ENCODE data around the gene DTX3L.
"Not testable (repeated sequence)": the region's sequence is repeated elsewhere in the genome, so short reads cannot be mapped to it uniquely, and the experiment has no call there.

Gene DTX3L

GRCh38 chr3:122562923-122563716, 1.0 kb upstream of the DTX3L start:
- peak; percentile 49 for DNase-seq

- peak; percentile 45 for DNase-seq
These were observed 467 bp upstream of the DTX3L start for GRCh38 chr3:122563717-122564025.

- DNase-seq, result not testable (repeated sequence)
These were observed 4.0 kb downstream of the DTX3L start for GRCh38 chr3:122568131-122568530.

- DNase-seq, result no peak
These were observed 4.6 kb downstream of the DTX3L start for GRCh38 chr3:122568755-122569154.

GRCh38 chr3:122572940-122573412, 8.8 kb downstream of the DTX3L start:
- no peak for DNase-seq

- DNase-seq, result no peak
These were observed 12.2 kb downstream of the DTX3L start for GRCh38 chr3:122576174-122576940.

- peak; percentile 82 for DNase-seq
These were observed 13.4 kb downstream of the DTX3L start, which contains the start of gene PARP15 for GRCh38 chr3:122577409-122578031. PARP15 (plus strand) TSS chr3:122577650; CDS start chr3:122577668, 18 bp downstream.

GRCh38 chr3:122578069-122578740, 14.1 kb downstream of the DTX3L start:
- DNase-seq, result peak; percentile 43

GRCh38 chr3:122580470-122580869, 16.3 kb downstream of the DTX3L start:
- DNase-seq, result no peak

GRCh38 chr3:122581622-122582021, 17.5 kb downstream of the DTX3L start:
- DNase-seq, result no peak

GRCh38 chr3:122582390-122582789, 18.3 kb downstream of the DTX3L start:
- DNase-seq, result no peak

GRCh38 chr3:122586098-122586497, 22.0 kb downstream of the DTX3L start:
- DNase-seq, result no peak

- DNase-seq, result no peak
These were observed 22.8 kb downstream of the DTX3L start for GRCh38 chr3:122586773-122587485.

GRCh38 chr3:122587572-122587971, 23.4 kb downstream of the DTX3L start:
- DNase-seq, result no peak

- DNase-seq, result no peak
These were observed 25.2 kb downstream of the DTX3L start for GRCh38 chr3:122589297-122589696.

GRCh38 chr3:122590610-122591009, 26.5 kb downstream of the DTX3L start:
- no peak for DNase-seq

GRCh38 chr3:122594025-122594424, 29.9 kb downstream of the DTX3L start:
- no peak for DNase-seq

GRCh38 chr3:122598151-122598550, 34.0 kb downstream of the DTX3L start:
- peak; percentile 72 for DNase-seq

- DNase-seq, result peak; percentile 31
These were observed 34.4 kb downstream of the DTX3L start for GRCh38 chr3:122598556-122598955.

GRCh38 chr3:122602011-122602710, 38.0 kb downstream of the DTX3L start:
- peak; percentile 75 for DNase-seq

- DNase-seq, result no peak
These were observed 38.9 kb downstream of the DTX3L start for GRCh38 chr3:122603056-122603455.

- no peak for DNase-seq
These were observed 42.2 kb downstream of the DTX3L start for GRCh38 chr3:122606330-122606729.

Measured in hematopoietic multipotent progenitor cell treated with erythropoietin and hydrocortisone succinate and interleukin-3 and kit ligand, for 6 days (in vitro differentiated cells).